ENCODE results near the gene NXN. TPM values are rescaled to one million over a fixed set of nuclear protein-coding genes. Genes with fewer than 3 reads are reported as not detected.

The NXN gene
- polyA plus RNA-seq, 1 experiment, result 118 TPM

DNA sequence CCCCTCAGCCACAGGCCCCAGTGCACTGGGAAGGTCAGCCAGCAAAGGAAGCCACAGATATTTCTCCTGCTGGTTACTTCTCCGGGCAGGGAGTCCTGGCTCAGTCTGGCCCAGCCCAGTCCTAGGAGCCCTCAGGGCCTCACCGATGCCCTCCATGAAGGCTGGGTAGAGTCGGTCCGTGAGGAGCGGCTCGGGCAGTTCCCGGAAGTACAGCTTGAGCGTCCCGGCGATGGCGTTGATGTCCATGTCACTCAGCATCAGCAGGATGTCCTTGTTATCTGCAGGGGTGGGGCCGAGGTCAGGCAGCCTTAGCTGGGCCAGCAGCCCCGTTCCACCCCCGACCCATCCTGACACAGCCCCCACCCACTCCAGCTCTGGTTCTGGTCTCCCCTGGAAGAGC is 31.0 kb upstream of the NXN start:
- H3K27ac ChIP-seq (ENCODE audit: low read depth, low read length), result no peak overlapping the region
- TF ChIP-seq, protein P1, sequence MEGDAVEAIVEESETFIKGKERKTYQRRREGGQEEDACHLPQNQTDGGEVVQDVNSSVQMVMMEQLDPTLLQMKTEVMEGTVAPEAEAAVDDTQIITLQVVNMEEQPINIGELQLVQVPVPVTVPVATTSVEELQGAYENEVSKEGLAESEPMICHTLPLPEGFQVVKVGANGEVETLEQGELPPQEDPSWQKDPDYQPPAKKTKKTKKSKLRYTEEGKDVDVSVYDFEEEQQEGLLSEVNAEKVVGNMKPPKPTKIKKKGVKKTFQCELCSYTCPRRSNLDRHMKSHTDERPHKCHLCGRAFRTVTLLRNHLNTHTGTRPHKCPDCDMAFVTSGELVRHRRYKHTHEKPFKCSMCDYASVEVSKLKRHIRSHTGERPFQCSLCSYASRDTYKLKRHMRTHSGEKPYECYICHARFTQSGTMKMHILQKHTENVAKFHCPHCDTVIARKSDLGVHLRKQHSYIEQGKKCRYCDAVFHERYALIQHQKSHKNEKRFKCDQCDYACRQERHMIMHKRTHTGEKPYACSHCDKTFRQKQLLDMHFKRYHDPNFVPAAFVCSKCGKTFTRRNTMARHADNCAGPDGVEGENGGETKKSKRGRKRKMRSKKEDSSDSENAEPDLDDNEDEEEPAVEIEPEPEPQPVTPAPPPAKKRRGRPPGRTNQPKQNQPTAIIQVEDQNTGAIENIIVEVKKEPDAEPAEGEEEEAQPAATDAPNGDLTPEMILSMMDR (IDR thresholded peaks at IDR 0.05; ENCODE audit: low read depth, low read length), result no peak
- H3K27me3 ChIP-seq (ENCODE audit: control insufficient read depth, insufficient read depth, low read length), result no peaks in the 10 kb centered on the region
- ChIA-PET POLR2A (no interaction called here), CTCF (interaction anchor here (1.9 kb wide), 1 partner anchor 46 kb away, joined by 8 read pairs; no protein-coding TSS in a partner anchor)
- H3K4me3 ChIP-seq (ENCODE audit: low read depth, low read length), result no peak overlapping the region
- H3K9me3 ChIP-seq (ENCODE audit: control insufficient read depth, insufficient read depth, low read length), result peaks cover 3% of the 10 kb centered on the region; the same call in 1 of the 2 replicates
- DNase-seq (ENCODE audit: low read depth, low spot score), result no peak

- CTCF ChIA-PET, result interaction anchor here (1.9 kb wide), 1 partner anchor 46 kb away, joined by 8 read pairs; no protein-coding TSS in a partner anchor
- TF ChIP-seq, protein P1 (IDR thresholded peaks at IDR 0.05; ENCODE audit: low read depth, low read length), result no peak
- no peak for DNase-seq (ENCODE audit: low read depth, low spot score)
- H3K9me3 ChIP-seq (ENCODE audit: control insufficient read depth, insufficient read depth, low read length), result peaks cover 3% of the 10 kb centered on the region; the same call in 1 of the 2 replicates
- H3K27ac ChIP-seq (ENCODE audit: low read depth, low read length), result no peak overlapping the region
- H3K4me3 ChIP-seq (ENCODE audit: low read depth, low read length), result no peak overlapping the region
- H3K27me3 ChIP-seq (ENCODE audit: control insufficient read depth, insufficient read depth, low read length), result no peaks in the 10 kb centered on the region
- POLR2A ChIA-PET, result no interaction called here
These were observed 30.5 kb upstream of the NXN start for GRCh38 chr17:1010086-1010450.

- POLR2A ChIA-PET, result no interaction called here
- TF ChIP-seq, protein P1 (IDR thresholded peaks at IDR 0.05; ENCODE audit: low read depth, low read length), result no peak
- Histone ChIP-seq H3K27ac (ENCODE audit: low read depth, low read length) (no peak overlapping the region), H3K9me3 (ENCODE audit: control insufficient read depth, insufficient read depth, low read length) (peaks cover 3% of the 10 kb centered on the region; the same call in 1 of the 2 replicates), H3K4me3 (ENCODE audit: low read depth, low read length) (no peak overlapping the region), H3K27me3 (ENCODE audit: control insufficient read depth, insufficient read depth, low read length) (no peaks in the 10 kb centered on the region)
- no peak for DNase-seq (ENCODE audit: low read depth, low spot score)
- CTCF ChIA-PET, result interaction anchor here (1.9 kb wide), 1 partner anchor 47 kb away, joined by 8 read pairs; no protein-coding TSS in a partner anchor
These were observed 29.9 kb upstream of the NXN start for GRCh38 chr17:1009229-1010085.

DNA sequence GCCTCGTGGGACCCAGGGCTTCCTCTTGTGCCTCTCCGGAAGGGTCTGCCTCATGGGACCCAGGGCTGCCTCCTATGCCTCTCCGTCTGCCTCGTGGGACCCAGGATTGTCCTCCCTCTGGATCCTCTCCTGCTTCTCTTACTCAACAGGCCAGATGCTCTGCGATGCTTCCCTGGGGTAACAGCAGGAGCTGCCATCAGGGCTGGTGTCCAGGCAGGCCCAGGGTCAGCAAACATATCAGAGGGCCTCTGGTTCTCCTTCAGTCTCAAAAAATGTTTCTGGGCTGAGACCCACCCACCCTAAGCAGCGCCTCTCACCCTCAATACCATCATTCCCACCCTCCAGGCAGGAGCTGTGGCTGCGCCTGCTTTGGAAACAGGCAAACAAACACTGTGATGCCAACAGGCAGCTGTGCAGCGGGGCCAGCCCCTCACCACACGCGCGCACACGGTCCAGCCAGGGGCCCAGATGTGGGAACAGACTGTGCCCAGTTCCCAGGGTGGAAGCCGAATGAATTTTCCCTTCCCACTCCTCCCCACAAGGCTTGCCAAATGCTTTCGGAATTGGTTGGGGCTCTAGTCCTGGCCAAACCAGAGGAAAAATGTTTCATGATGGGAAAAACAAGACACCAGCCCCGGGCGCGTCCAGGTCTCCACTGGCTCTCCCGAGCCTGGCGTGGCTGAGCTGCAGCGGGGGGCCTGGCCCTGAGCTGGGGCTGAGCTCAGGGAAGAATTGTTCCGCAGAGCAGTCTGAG is 28.6 kb upstream of the NXN start:
- H3K27ac ChIP-seq (ENCODE audit: low read depth, low read length), result no peak overlapping the region
- ChIA-PET POLR2A (no interaction called here), CTCF (interaction anchor here (1.3 kb wide), 1 partner anchor 9 kb away, joined by 6 read pairs; no protein-coding TSS in a partner anchor)
- H3K27me3 ChIP-seq (ENCODE audit: control insufficient read depth, insufficient read depth, low read length), result no peaks in the 10 kb centered on the region
- H3K9me3 ChIP-seq (ENCODE audit: control insufficient read depth, insufficient read depth, low read length), result peaks cover 3% of the 10 kb centered on the region; the same call in 1 of the 2 replicates
- H3K4me3 ChIP-seq (ENCODE audit: low read depth, low read length), result no peak overlapping the region
- TF ChIP-seq, protein P1 (IDR thresholded peaks at IDR 0.05; ENCODE audit: low read depth, low read length), result no peak
- DNase-seq (ENCODE audit: low read depth, low spot score), result no peak
